GM12878 (cell line): ENCODE data around the gene ENOX2. TPM values are rescaled to one million over a fixed set of nuclear protein-coding genes. Genes with fewer than 3 reads are reported as not detected.

Source experiments
- ATAC-seq: fragments of 200-7000 bp; cut with Tn5 transposase; 3 replicates; pipeline ENCODE4 v1.9.1; 2020; ENCODE audit warnings: mild to moderate bottlenecking, moderate library complexity
- BruUV-seq: library from RNA; stranded (reverse); fragments of 400-500 nt; replicated peaks from 2 replicates; lab custom pipeline; 2021; lab: Mats Ljungman, UMichigan
- CTCF ChIA-PET: fragments of 300-600 bp; sonication (Branson Sonifier 250); formaldehyde crosslinking; extraction: SDS; loops from one replicate; lab custom pipeline; 2021; ENCODE audit warnings: inconsistent platforms; lab: Yijun Ruan, JAX
- POLR2A ChIA-PET: fragments of 350-600 bp; formaldehyde crosslinking; extraction: SDS; loops from one replicate; lab custom pipeline; 2021; ENCODE audit warnings: inconsistent platforms; lab: Charles Lee
- RAD21 ChIA-PET: fragments of 300-600 bp; sonication (Branson Sonifier 250); formaldehyde crosslinking; loops from one replicate; lab custom pipeline; 2023; ENCODE audit warnings: antibody characterized with exemption; ENCODE audit not compliant: unreplicated experiment; lab: Charles Lee
- SMC1A ChIA-PET: fragments of 300-600 bp; sonication (Branson Sonifier 250); formaldehyde crosslinking; loops from one replicate; lab custom pipeline; 2023; ENCODE audit not compliant: unreplicated experiment, uncharacterized antibody; lab: Charles Lee
- DNase-seq: peaks from one replicate; pipeline ENCODE4 v3.0.0-alpha.2; 2011; ENCODE audit warnings: low read depth, low spot score
- FAIRE-seq: peaks from 3 replicates; lab custom pipeline; 2011; peaks lifted over from hg19 to GRCh38; lab: Jason Lieb, UNC
- H2AFZ ChIP-seq: 2 replicates; pipeline ENCODE4 v1.6.0; 2011; ENCODE audit warnings: low read depth, low read length, control low read depth; ENCODE audit not compliant: control insufficient read depth
- H3K27ac ChIP-seq: 2 replicates; pipeline ENCODE4 v1.5.1; 2011; ENCODE audit warnings: control low read depth; ENCODE audit not compliant: control insufficient read depth, insufficient read depth
- H3K27me3 ChIP-seq, 2 experiments: replicated peaks in 1 of 2; 2 replicates each; pipeline versions ENCODE4 v1.6.0 to v1.6.1; 2011; ENCODE audit warnings: low read length in 1 of 2; ENCODE audit not compliant: control insufficient read depth in 2 of 2, insufficient read depth in 2 of 2
- H3K36me3 ChIP-seq, 2 experiments: 2 replicates each; pipeline ENCODE4 v1.5.1; 2011; ENCODE audit warnings: low read length in 1 of 2; ENCODE audit not compliant: control insufficient read depth in 2 of 2, insufficient read depth in 2 of 2
- H3K4me1 ChIP-seq: 2 replicates; pipeline ENCODE4 v1.6.1; 2011; ENCODE audit warnings: mild to moderate bottlenecking, low read length, moderate library complexity, mixed read lengths; ENCODE audit not compliant: control insufficient read depth, insufficient read depth
- H3K4me2 ChIP-seq: 2 replicates; pipeline ENCODE4 v1.6.0; 2011; ENCODE audit warnings: control low read depth; ENCODE audit not compliant: control insufficient read depth, insufficient read depth
- H3K4me3 ChIP-seq: fragments of 200-600 bp; sonication (generic); 2 replicates; pipeline ENCODE4 v1.5.1; 2016
- H3K79me2 ChIP-seq: 2 replicates; pipeline ENCODE4 v1.6.0; 2011; ENCODE audit warnings: low read length; ENCODE audit not compliant: control insufficient read depth, insufficient read depth
- H3K9ac ChIP-seq: 2 replicates; pipeline ENCODE4 v1.8.0; 2011; ENCODE audit warnings: low read length, control low read depth, mixed read lengths; ENCODE audit not compliant: control insufficient read depth, insufficient read depth
- H3K9me3 ChIP-seq: replicated peaks from 3 replicates; pipeline ENCODE4 v1.5.1; 2011; ENCODE audit warnings: mild to moderate bottlenecking, low read length; ENCODE audit not compliant: control insufficient read depth, insufficient read depth
- H4K20me1 ChIP-seq: 2 replicates; pipeline ENCODE4 v1.6.0; 2011; ENCODE audit not compliant: control insufficient read depth, insufficient read depth
- ATF3 ChIP-seq: IDR thresholded peaks from 2 replicates; pipeline ENCODE4 v1.6.1; 2011; ENCODE audit warnings: low read depth, mild to moderate bottlenecking, low read length, moderate library complexity, borderline replicate concordance; ENCODE audit errors: extremely low read depth
- E2F4 ChIP-seq: IDR thresholded peaks from 2 replicates; pipeline ENCODE4 v1.6.1; 2012; ENCODE audit warnings: low read depth, low read length, improper control_type of control experiment
- FOXM1 ChIP-seq: IDR thresholded peaks from 2 replicates; pipeline ENCODE4 v1.6.1; 2012; ENCODE audit warnings: low read depth, mild to moderate bottlenecking, inconsistent platforms, low read length, moderate library complexity
- HCFC1 ChIP-seq: fragments of 150-350 bp; IDR thresholded peaks from 2 replicates; pipeline ENCODE4 v1.6.1; 2014; ENCODE audit warnings: low read length
- IRF4 ChIP-seq: IDR thresholded peaks from 2 replicates; pipeline ENCODE4 v1.6.1; 2011; ENCODE audit warnings: low read depth, low read length
- MYB ChIP-seq: fragments of 150-350 bp; IDR thresholded peaks from 2 replicates; pipeline ENCODE4 v1.6.1; 2014; ENCODE audit warnings: mild to moderate bottlenecking, low read depth, low read length, borderline replicate concordance
- NFYB ChIP-seq: IDR thresholded peaks from 2 replicates; pipeline ENCODE4 v1.6.1; 2011; ENCODE audit warnings: low read depth, mild to moderate bottlenecking, low read length, improper control_type of control experiment, moderate library complexity; ENCODE audit not compliant: insufficient read depth
- PKNOX1 ChIP-seq: fragments of 450-650 bp; IDR thresholded peaks from 2 replicates; pipeline ENCODE4 v1.6.1; 2016; ENCODE audit warnings: mild to moderate bottlenecking
- POLR2A ChIP-seq: IDR thresholded peaks from 2 replicates; pipeline ENCODE4 v1.6.1; 2011; ENCODE audit warnings: low read depth, mild to moderate bottlenecking, low read length
- RBBP5 ChIP-seq: fragments of 200-600 bp; sonication (generic); conservative IDR thresholded peaks from 2 replicates; pipeline ENCODE4 v1.6.1; 2016
- SMAD5 ChIP-seq: IDR thresholded peaks from 2 replicates; pipeline ENCODE4 v1.6.1; 2016; ENCODE audit warnings: antibody characterized with exemption, low read depth
- TCF12 ChIP-seq: IDR thresholded peaks from 2 replicates; pipeline ENCODE4 v1.6.1; 2011; ENCODE audit warnings: low read depth, mild to moderate bottlenecking, low read length
- TCF7 ChIP-seq: IDR thresholded peaks from 2 replicates; pipeline ENCODE4 v1.6.1; 2014; ENCODE audit warnings: antibody characterized with exemption, borderline replicate concordance
- ZNF384 ChIP-seq: IDR thresholded peaks from 2 replicates; pipeline ENCODE4 v1.6.1; 2012; ENCODE audit warnings: low read depth, mild to moderate bottlenecking, low read length, improper control_type of control experiment, borderline replicate concordance
- WGBS: methylation state at CpG from one replicate; pipeline ENCODE4 v1.1.6; 2016; ENCODE audit warnings: low lambda C conversion rate; ENCODE audit not compliant: insufficient replicate concordance, insufficient coverage; ENCODE audit errors: missing lambda C conversion rate; 5-methylcytosine and 5-hydroxymethylcytosine counted together
- in situ Hi-C: fragments of 300-500 bp; cut with MboI; formaldehyde crosslinking; loops from 9 replicates; pipeline ENCODE4 v1.14.3; 2018; ENCODE audit warnings: mixed read lengths
- intact Hi-C: fragments of 100-400 bp; cut with micrococcal nuclease; formaldehyde crosslinking; loops from one replicate; pipeline ENCODE4 v1.14.2; 2022; ENCODE audit not compliant: unreplicated experiment
- polyA plus RNA-seq, 11 experiments: library from polyadenylated mRNA; depleted of rRNA in 4 of 11; unstranded in 6 of 11; stranded (reverse) in 5 of 11; fragments of >200 nt; fragmentation: Nextera tagmentation in 4 of 11; fragmentation: Illumina TruSeq in 1 of 11; extraction: Ambion mirVana in 4 of 11; extraction: Trizol in 1 of 11; gene quantifications; 1 replicate in 1 of 11; 2 replicates in 10 of 11; pipeline versions ENCODE4 v1.2.1 to v1.2.3, GENCODE V29; 2011 to 2016; ENCODE audit warnings: inconsistent platforms in 2 of 11, missing spikeins in 2 of 11, low read depth in 1 of 11
- total RNA-seq, 4 experiments: library from RNA; depleted of rRNA in 3 of 4; stranded (reverse); fragments of >200 nt in 3 of 4; fragmentation: Illumina TruSeq in 1 of 4; extraction: Trizol in 1 of 4; gene quantifications; 2 replicates each; pipeline versions ENCODE4 v1.2.1 to v1.2.3, GENCODE V29; 2013 to 2021
- TF ChIP-seq, protein P1 (sequence below): fragments of 450-650 bp; IDR thresholded peaks from 2 replicates; pipeline ENCODE4 v1.6.1; 2014; ENCODE audit warnings: mild to moderate bottlenecking
- TF ChIP-seq, protein P2 (sequence below): fragments of 450-650 bp; IDR thresholded peaks from 2 replicates; pipeline ENCODE4 v1.6.1; 2017; ENCODE audit warnings: low read depth, mild to moderate bottlenecking, moderate library complexity
- TF ChIP-seq, protein P3 (sequence below): IDR thresholded peaks from 2 replicates; pipeline ENCODE4 v1.6.1; 2011; ENCODE audit warnings: mild to moderate bottlenecking, low read depth, low read length, moderate library complexity; ENCODE audit not compliant: insufficient replicate concordance

The ENOX2 gene
- total and polyA plus RNA-seq, 10 of the 15 experiments (the other 5 are each of a cell fraction or from before 2014, with no cell fraction given): 3.2 to 13.0 (median 7.7) TPM

- POLR2A ChIA-PET: no interaction called here
- Histone ChIP-seq H3K79me2 (no peaks in the 10 kb centered on the region), H4K20me1 (no peaks in the 10 kb centered on the region), H3K9me3 (no peaks in the 10 kb centered on the region), H3K36me3 (no peaks in the 10 kb centered on the region), H3K27ac (no peak overlapping the region), H3K4me1 (no peaks in the 10 kb centered on the region), H3K4me3 (no peak overlapping the region), H2AFZ (no peak overlapping the region), H3K9ac (no peak overlapping the region), H3K4me2 (no peak overlapping the region), H3K27me3 (no peaks in the 10 kb centered on the region)
- TF ChIP-seq, protein P1, sequence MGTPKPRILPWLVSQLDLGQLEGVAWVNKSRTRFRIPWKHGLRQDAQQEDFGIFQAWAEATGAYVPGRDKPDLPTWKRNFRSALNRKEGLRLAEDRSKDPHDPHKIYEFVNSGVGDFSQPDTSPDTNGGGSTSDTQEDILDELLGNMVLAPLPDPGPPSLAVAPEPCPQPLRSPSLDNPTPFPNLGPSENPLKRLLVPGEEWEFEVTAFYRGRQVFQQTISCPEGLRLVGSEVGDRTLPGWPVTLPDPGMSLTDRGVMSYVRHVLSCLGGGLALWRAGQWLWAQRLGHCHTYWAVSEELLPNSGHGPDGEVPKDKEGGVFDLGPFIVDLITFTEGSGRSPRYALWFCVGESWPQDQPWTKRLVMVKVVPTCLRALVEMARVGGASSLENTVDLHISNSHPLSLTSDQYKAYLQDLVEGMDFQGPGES: no peak
- no peak for TF ChIP-seq ATF3
- no peak for TF ChIP-seq SMAD5
- TF ChIP-seq PKNOX1: no peak
- TF ChIP-seq POLR2A: no peak
- no peak for TF ChIP-seq FOXM1
- TF ChIP-seq, protein P2, sequence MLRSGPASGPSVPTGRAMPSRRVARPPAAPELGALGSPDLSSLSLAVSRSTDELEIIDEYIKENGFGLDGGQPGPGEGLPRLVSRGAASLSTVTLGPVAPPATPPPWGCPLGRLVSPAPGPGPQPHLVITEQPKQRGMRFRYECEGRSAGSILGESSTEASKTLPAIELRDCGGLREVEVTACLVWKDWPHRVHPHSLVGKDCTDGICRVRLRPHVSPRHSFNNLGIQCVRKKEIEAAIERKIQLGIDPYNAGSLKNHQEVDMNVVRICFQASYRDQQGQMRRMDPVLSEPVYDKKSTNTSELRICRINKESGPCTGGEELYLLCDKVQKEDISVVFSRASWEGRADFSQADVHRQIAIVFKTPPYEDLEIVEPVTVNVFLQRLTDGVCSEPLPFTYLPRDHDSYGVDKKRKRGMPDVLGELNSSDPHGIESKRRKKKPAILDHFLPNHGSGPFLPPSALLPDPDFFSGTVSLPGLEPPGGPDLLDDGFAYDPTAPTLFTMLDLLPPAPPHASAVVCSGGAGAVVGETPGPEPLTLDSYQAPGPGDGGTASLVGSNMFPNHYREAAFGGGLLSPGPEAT: no peak
- TF ChIP-seq TCF12: no peak
- no peak for TF ChIP-seq IRF4
- TF ChIP-seq, protein P3, sequence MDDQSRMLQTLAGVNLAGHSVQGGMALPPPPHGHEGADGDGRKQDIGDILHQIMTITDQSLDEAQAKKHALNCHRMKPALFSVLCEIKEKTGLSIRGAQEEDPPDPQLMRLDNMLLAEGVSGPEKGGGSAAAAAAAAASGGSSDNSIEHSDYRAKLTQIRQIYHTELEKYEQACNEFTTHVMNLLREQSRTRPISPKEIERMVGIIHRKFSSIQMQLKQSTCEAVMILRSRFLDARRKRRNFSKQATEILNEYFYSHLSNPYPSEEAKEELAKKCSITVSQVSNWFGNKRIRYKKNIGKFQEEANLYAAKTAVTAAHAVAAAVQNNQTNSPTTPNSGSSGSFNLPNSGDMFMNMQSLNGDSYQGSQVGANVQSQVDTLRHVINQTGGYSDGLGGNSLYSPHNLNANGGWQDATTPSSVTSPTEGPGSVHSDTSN: no peak
- no peak for TF ChIP-seq ZNF384
- no peak for TF ChIP-seq MYB
- TF ChIP-seq E2F4: no peak
- TF ChIP-seq RBBP5: no peak
- no peak for TF ChIP-seq HCFC1
- no peak for TF ChIP-seq TCF7
- TF ChIP-seq NFYB: no peak
- SMC1A ChIA-PET: interaction anchor here (1.3 kb wide), 1 partner anchor 13 kb away, joined by 3 read pairs; no protein-coding TSS in a partner anchor
- CTCF ChIA-PET: interaction anchor here (0.6 kb wide), 1 partner anchor 9 kb away, joined by 4 read pairs; no protein-coding TSS in a partner anchor
- in situ Hi-C loops: no loop called here
- 38% methylated on average over 4 of the region's 4 CpGs for WGBS
- no TSS peak for BruUV-seq
- RAD21 ChIA-PET: no interaction called here
- no peak for ATAC-seq
- intact Hi-C loops: no loop called here
- DNase-seq: no peak
- no peak for FAIRE-seq
These were observed 72.2 kb downstream of the ENOX2 start for GRCh38 chrX:130830599-130831346.
